GM08714 (cell line): ENCODE data around the gene EPHB6.

Experiments
- H3K4me3 ChIP-seq: fragments of 200-500 bp; sonication (Bioruptor generic); 2 replicates; pipeline ENCODE4 v1.5.1; 2014; ENCODE audit warnings: mild to moderate bottlenecking, low read length, inconsistent platforms
- ZNF274 ChIP-seq: IDR thresholded peaks from 2 replicates; pipeline ENCODE4 v1.6.1; 2012; ENCODE audit warnings: mild to moderate bottlenecking, low read depth, low read length

Gene EPHB6

DNA sequence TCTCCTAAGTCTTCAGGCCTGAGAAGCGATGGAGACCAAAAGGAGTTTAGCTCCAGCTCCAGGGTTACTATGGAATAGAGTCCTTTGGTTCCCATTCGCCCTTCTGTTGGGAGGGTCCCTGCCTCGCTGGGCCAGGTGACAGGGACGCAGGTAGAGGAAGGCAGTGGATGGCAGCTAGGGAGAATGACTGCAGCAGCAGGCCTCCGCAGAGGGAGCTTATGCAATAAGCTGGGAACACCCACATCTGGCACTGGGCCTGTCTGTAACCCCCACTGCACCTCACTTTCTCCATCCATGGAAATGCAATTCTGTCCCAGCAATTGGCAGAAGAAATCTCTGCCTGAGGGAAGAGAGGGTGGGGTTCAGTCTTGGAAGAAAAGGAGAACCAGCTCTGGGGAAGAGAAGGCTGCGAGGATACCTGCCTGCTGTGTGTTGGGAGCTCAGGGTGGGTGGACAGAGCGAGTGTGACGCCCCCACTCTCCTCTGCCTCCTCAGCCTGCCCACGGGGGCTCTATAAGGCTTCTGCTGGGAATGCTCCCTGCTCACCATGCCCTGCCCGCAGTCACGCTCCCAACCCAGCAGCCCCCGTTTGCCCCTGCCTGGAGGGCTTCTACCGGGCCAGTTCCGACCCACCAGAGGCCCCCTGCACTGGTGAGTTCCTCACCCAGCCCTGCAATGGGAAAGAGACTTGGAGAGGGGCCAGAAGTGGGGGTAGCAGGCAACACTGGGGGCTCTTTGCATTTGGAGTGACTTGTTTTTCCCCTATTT lies 10.3 kb downstream of the EPHB6 start:
- TF ChIP-seq ZNF274, result no peak

GRCh38 chr7:142865766-142866165 lies 10.9 kb downstream of the EPHB6 start:
- no peak overlapping the region for H3K4me3 ChIP-seq
- no peak for TF ChIP-seq ZNF274

More for the DNA sequence above, 10.3 kb downstream of the EPHB6 start:
- no peak overlapping the region for H3K4me3 ChIP-seq

GRCh38 chr7:142866361-142867096 lies 11.7 kb downstream of the EPHB6 start:
- H3K4me3 ChIP-seq, result no peak overlapping the region
- TF ChIP-seq ZNF274, result no peak

GRCh38 chr7:142867097-142867378 lies 12.2 kb downstream of the EPHB6 start:
- TF ChIP-seq ZNF274, result no peak
- no peak overlapping the region for H3K4me3 ChIP-seq

- no peak for TF ChIP-seq ZNF274
- H3K4me3 ChIP-seq, result no peak overlapping the region
Measured at GRCh38 chr7:142867398-142868187, 12.7 kb downstream of the EPHB6 start.

DNA sequence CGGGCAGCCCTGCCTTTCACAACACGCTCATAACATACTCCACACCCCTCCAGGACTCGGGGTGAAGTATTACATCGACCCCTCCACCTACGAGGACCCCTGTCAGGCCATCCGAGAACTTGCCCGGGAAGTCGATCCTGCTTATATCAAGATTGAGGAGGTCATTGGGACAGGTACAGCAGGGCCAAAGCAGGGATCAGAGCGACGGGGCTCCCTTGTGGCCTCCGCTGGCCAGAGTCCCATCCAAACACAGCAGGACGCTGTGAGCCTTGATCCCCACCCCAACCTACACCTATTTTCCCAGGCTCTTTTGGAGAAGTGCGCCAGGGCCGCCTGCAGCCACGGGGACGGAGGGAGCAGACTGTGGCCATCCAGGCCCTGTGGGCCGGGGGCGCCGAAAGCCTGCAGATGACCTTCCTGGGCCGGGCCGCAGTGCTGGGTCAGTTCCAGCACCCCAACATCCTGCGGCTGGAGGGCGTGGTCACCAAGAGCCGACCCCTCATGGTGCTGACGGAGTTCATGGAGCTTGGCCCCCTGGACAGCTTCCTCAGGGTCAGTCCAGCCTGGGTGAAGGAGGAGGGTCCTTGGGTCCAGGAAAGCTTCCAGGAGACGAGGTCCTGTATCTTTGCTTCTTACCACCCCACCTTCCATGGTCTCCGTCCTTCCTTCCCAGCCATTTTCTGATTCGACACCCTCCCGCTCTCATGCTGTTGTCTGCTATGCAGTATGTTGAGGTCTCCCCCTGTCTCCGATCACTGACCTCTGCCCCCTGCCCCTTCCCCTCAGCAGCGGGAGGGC lies 13.5 kb downstream of the EPHB6 start:
- TF ChIP-seq ZNF274, result no peak
- no peak overlapping the region for H3K4me3 ChIP-seq

DNA sequence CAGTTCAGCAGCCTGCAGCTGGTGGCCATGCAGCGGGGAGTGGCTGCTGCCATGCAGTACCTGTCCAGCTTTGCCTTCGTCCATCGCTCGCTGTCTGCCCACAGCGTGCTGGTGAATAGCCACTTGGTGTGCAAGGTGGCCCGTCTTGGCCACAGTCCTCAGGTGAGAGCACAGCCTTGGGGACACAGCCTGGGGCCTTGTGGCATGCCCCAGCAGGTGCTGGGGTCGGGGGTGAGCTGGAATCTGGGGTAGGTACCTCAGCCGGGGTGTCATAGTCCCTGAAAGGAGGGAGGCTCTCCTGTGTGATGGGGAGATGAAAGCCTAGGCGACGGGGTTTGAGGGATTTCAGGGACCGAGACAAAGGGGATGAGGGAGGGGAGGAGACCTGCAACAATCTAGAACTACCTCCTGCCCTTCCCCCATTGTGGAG lies 14.1 kb downstream of the EPHB6 start:
- no peak for TF ChIP-seq ZNF274
- no peak overlapping the region for H3K4me3 ChIP-seq

- no peak overlapping the region for H3K4me3 ChIP-seq
- TF ChIP-seq ZNF274, result no peak
Measured at GRCh38 chr7:142869434-142869833, 14.6 kb downstream of the EPHB6 start.

- no peak for TF ChIP-seq ZNF274
- no peak overlapping the region for H3K4me3 ChIP-seq
Measured at GRCh38 chr7:142870147-142870559, 15.3 kb downstream of the EPHB6 start.

DNA sequence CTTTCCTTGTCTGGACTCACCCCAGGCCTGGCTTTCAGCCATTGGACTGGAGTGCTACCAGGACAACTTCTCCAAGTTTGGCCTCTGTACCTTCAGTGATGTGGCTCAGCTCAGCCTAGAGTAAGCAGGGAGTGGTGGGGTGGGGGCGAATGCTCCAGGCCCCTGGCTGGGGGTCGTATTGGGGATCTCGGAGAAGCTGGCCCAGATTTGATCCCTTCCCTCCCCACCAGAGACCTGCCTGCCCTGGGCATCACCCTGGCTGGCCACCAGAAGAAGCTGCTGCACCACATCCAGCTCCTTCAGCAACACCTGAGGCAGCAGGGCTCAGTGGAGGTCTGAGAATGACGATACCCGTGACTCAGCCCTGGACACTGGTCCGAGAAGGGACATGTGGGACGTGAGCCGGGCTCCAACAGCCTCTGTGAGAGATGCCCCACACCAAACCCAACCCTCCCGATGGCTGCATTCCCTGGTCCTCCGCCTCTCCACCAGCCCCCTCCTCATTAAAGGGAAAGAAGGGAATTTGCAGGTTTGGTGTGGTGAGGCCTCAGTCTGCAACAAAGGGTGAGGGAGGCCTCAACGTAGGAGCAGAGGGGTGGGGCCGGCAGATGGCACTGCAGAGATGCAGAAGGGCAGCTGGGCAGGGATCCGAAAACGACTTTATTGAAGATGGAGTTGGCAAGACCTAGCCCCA lies 15.8 kb downstream of the EPHB6 start:
- no peak overlapping the region for H3K4me3 ChIP-seq
- TF ChIP-seq ZNF274, result no peak

DNA sequence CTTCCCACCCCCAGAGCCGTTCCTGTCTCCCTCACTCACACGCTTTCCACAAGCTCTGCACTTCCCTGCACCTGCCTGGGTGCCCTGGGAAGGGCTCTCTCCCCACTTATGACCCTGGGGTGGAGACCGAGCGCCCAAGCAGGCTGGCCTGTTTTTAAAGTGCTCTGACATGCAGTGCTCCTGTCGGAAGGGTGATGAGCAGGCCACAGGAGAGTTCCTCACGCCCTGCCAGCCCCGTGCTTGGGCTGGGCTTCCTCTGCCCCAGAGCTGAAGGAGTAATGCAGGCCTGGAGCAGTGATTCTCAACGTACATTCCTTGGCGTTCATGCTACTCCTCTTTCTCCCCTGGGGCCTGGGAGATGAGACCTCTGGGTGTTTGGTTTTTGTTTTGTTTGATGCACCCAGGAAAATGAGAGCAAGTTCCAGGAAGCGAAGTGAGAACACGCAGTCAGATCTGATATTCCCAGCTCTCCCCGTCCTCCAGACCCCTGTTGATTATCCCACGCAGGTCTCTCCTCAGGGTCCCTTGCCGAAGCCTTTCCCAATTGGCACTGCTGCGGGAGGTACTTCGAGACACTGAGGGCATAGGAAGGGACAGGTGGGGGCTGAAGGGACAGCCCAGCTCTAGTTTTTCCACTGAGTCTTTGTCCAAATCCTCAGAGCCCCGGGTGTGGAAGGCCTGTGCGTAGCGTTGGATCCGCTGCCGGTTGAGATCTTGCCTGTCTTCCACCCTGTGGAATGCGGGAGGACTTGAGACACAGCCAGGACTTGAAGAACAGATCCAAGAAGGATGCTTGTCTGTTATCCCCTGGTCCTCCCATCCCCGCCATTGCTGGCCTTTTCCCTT lies 16.6 kb downstream of the EPHB6 start:
- H3K4me3 ChIP-seq, result no peak overlapping the region
- TF ChIP-seq ZNF274, result no peak

DNA sequence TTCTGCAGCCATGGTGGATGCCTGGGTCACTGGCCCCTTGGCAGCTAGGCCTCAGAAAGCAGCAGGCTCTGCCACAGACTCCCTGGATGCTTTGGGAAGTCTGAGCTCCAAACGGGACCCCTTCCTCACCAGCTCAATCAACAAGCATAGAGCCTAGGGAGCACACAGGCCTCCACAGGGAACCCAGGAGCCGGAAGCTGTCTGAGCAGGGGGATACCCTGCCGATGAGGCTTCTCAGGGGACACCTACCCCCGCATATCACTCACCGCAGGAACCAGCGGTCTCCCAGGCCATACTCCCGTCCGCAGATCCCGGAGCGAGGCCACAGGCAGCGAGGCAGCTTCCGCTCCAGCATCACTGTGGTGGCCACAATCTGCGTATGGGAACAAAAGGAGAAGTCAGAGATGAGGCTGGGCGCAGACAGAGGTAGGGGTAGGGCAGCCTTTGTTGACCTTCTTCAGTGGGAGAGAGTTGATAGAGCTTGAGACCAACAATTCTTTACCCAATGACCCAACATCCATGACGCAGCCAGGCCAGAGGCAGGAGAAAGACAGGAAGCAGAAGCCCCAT lies 17.3 kb downstream of the EPHB6 start:
- TF ChIP-seq ZNF274, result no peak
- no peak overlapping the region for H3K4me3 ChIP-seq
